Activated naive CD4-positive, alpha-beta T cell treated with anti-CD3 and anti-CD28 coated beads, Interleukin-2, amount 50 U/mL, for 24 hours (primary cell): ENCODE measurements around the gene NOS1AP.
"Not testable (repeated sequence)": the region's sequence is repeated elsewhere in the genome, so short reads cannot be mapped to it uniquely, and the experiment has no call there.

Experiments
- H3K27ac Mint-ChIP-seq: one replicate; pipeline ENCODE4 v1.8.0; 2021; ENCODE audit warnings: mild to moderate bottlenecking, mixed read lengths
- H3K27me3 Mint-ChIP-seq: one replicate; pipeline ENCODE4 v1.8.0; 2021; ENCODE audit warnings: mixed read lengths
- H3K36me3 Mint-ChIP-seq: one replicate; pipeline ENCODE4 v1.8.0; 2021; ENCODE audit warnings: mixed read lengths
- H3K4me1 Mint-ChIP-seq: one replicate; pipeline ENCODE4 v1.8.0; 2021; ENCODE audit warnings: mixed read lengths
- H3K4me3 Mint-ChIP-seq: one replicate; pipeline ENCODE4 v1.8.0; 2021; ENCODE audit warnings: mild to moderate bottlenecking, mixed read lengths
- H3K9me3 Mint-ChIP-seq: one replicate; pipeline ENCODE4 v1.8.0; 2021; ENCODE audit warnings: mixed read lengths

The NOS1AP gene

DNA sequence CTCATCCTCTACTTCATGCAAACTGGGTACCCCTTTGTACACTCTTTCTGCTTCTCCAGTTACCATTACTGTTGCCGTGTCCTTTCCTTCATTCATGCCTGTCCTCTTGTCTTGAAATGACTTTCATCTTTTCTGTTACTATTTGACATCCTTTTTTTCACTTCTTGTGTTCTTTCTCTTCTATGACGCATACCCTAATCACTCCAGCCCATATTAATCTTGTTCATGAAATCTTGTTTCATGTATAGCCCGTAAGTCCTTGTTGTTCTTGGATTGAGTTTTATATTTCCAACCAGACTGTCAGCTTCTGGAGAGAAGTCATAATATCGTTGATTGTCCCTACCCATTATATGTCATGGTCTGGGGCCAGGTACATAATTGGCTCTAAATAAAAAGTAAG lies 126.1 kb downstream of the NOS1AP start:
- no peaks in the 10 kb centered on the region for H3K4me1 Mint-ChIP-seq
- H3K4me3 Mint-ChIP-seq: no peak overlapping the region
- no peak overlapping the region for H3K27ac Mint-ChIP-seq
- H3K9me3 Mint-ChIP-seq: no peaks in the 10 kb centered on the region
- H3K27me3 Mint-ChIP-seq: peaks cover 9% of the 10 kb centered on the region
- H3K36me3 Mint-ChIP-seq: no peaks in the 10 kb centered on the region

DNA sequence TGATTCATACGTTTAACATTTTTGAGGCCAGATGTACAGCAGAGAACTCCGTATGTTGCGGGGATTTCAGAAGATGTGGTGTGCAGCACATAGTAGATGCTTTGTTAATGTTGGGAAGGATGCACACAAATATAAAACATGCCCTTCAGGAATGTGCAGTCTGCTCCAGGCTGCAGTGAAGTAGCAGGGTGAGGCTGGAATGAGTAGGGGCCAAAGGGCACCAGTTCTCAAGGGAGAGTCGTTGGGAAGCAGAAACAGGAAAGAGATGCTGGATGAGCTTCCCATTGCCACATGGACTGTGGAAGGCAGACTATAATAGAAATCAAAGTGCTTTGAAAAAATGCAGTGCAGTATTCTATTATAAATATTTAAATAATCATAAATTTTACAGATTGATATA lies 126.9 kb downstream of the NOS1AP start:
- H3K4me1 Mint-ChIP-seq: no peaks in the 10 kb centered on the region
- H3K36me3 Mint-ChIP-seq: no peaks in the 10 kb centered on the region
- no peak overlapping the region for H3K4me3 Mint-ChIP-seq
- H3K27ac Mint-ChIP-seq: no peak overlapping the region
- H3K27me3 Mint-ChIP-seq: peaks cover 10% of the 10 kb centered on the region
- H3K9me3 Mint-ChIP-seq: no peaks in the 10 kb centered on the region

DNA sequence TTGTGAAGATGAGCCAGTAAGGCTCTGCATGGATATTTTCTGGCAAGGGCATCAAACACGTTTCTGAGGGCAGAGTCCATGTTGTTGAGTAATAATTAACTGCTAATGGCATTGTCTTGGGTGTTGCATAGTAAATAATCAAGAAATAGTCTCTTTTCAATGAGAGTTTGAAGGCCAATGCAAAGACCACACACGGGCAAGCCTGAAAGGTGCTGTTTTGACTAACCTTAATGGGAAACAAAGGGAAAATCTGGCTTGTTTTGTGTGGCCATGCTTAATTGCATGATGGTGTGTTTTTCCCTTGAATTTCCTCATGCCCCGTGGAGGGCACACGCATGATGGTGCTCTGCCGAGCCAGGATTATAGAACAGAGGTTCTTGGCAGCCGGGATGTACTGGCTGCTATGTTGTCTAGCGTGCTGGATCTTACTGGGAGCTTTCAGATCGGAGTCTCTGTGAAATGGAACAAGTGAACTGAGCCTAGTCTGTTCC lies 127.6 kb downstream of the NOS1AP start:
- Mint-ChIP-seq H3K27me3 (peaks cover 10% of the 10 kb centered on the region), H3K4me1 (no peaks in the 10 kb centered on the region), H3K9me3 (no peaks in the 10 kb centered on the region), H3K36me3 (no peaks in the 10 kb centered on the region), H3K4me3 (no peak overlapping the region), H3K27ac (no peak overlapping the region)

DNA sequence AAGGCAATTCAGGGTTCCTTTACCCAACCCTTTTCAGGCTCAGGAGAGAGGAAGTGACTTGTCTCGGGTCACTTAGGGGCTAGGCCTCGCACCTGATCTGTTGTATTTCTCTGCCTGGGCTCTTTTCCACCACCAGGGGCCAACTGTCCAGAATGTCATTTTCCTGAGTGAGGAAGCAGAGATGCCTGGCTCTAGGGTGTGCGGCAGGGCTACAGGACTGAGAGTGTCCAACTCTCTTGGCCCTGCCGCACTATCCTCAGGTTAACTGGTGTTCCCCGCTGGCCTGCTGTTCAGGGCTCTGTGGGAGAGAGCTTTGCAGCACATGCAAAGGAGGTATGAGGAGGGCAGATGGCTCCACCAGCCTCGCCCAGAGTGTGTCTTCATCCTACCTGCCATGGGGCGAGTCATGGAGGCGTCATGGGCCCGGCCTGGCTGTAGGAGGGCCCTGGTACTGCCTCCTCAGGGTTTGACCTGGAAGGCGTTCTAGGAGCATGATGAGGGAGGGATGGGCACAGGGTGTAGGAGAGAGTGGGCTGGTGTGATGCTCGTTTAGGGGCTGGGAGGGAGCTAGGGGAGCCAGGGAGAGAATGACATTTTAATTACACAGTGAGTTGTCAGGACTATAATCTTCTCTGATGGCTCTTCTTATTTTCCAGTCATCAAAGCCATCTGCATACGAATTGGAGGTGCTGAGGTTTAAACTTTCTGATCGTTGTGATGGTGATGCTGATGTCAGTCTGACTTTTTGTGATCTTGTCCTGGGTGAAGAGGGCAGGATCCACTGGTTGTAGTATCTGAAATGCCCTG lies 128.3 kb downstream of the NOS1AP start:
- Mint-ChIP-seq H3K4me3 (no peak overlapping the region), H3K4me1 (no peaks in the 10 kb centered on the region), H3K36me3 (no peaks in the 10 kb centered on the region), H3K27ac (no peak overlapping the region), H3K9me3 (no peaks in the 10 kb centered on the region), H3K27me3 (peaks cover 8% of the 10 kb centered on the region)

DNA sequence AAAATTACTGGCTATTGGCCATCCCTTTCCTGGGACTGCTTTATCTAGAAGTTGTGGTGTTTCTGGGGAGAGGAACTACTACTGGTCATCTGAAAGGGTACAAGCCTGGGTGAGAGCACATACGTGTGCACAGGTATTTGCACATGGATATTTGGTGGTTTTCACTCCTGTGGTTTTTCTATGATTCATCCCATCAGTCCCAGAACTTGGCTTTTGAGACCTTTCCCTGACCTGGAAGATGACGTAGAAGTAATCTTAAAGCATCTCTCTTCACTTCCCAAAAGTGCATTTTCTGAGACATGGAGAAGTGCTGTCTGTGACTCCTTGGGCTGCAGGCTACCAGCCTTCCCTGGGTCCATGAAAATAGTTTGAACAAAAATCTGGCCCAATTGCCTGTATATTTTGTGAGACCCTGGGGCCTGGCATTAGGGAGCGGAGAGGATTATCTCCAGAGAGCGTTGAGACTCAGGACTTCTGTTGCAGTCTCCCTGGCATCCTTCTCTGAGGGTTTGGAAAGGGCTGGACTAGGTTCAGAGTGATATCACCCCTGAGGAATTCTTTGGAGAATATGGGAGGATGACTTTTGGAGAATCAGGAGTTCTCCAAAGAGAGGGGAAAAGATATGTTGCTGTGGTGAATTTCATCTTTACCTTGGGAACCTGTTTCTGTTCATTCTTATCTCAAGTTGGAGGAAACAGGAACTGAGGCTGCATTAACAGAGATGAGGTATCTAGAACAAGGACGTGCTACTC lies 130.8 kb downstream of the NOS1AP start:
- Mint-ChIP-seq H3K4me3 (no peak overlapping the region), H3K4me1 (no peaks in the 10 kb centered on the region), H3K27ac (no peak overlapping the region), H3K27me3 (peaks cover 11% of the 10 kb centered on the region), H3K9me3 (no peaks in the 10 kb centered on the region), H3K36me3 (no peaks in the 10 kb centered on the region)

DNA sequence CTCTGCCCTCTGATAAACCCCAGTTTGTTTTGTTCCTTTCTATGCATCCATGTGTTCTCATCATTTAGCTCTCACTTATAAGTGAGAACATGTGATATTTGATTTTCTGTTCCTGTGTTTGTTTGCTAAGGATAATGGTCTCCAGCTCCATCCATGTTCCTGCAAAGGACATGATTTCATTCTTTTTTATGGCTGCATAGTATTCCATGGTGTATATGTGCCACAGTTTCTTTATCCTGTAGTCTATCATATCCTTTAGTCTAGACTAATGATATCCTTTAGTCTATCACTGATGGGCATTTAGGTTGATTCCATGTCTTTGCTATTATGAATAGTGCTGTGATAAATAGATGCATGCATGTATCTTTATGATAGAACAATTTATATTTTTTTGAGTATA lies 131.6 kb downstream of the NOS1AP start:
- H3K4me3 Mint-ChIP-seq, H3K27ac Mint-ChIP-seq, H3K9me3 Mint-ChIP-seq, H3K27me3 Mint-ChIP-seq, H3K4me1 Mint-ChIP-seq, H3K36me3 Mint-ChIP-seq: not testable (repeated sequence)

DNA sequence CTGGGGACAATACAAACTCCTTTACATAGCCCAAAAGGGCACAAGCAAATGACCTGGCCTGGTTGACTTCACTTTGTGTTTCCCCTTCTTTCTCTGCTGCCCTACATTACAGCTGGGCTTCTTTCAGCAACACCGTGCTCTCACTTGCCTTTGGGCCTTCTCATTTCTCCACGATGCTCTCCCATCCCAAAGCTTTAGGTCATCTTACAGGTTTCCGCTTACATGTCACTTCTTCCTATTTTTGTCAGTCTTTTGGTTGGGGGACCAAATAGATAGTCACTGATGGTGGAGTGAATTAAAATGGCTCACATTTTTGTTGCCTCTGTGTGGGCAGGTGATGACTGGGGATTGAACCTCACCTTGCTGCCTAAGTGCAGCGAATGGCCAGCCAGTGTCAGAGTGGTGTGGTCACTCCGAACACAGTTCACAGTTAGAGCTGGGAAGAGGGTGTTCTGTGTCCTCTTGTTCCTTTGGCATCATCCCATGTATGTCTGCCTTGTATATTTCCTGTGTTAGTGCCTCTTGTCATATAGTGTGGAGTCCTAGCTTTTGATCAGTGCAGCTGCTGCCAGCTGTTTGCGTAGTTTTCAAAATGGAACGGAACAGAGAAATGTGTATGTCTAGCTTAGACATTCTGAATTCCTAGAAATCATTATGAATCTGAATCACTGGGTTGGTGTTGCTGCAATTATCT lies 134.8 kb downstream of the NOS1AP start:
- no peak overlapping the region for H3K4me3 Mint-ChIP-seq
- peaks cover 9% of the 10 kb centered on the region for H3K27me3 Mint-ChIP-seq

DNA sequence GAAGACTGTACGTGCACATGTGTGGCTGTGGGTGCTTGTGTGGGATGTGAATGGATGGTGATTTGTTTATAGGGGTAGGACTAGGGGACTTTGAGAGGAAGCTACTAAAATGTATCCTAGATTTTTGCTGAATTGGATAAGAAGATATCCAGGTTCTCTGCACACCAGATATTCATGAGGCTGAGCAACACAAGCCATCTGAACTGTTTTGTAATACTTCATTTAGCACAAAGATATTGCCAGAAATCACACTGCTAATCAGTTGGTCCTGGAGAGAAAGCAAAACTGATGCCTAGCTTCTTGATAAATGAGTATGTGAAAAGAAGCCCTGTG lies 135.3 kb downstream of the NOS1AP start:
- H3K9me3 Mint-ChIP-seq: no peaks in the 10 kb centered on the region

More for the DNA sequence above, 134.8 kb downstream of the NOS1AP start:
- Mint-ChIP-seq H3K4me1 (no peaks in the 10 kb centered on the region), H3K36me3 (no peaks in the 10 kb centered on the region), H3K27ac (no peak overlapping the region), H3K9me3 (no peaks in the 10 kb centered on the region)

DNA sequence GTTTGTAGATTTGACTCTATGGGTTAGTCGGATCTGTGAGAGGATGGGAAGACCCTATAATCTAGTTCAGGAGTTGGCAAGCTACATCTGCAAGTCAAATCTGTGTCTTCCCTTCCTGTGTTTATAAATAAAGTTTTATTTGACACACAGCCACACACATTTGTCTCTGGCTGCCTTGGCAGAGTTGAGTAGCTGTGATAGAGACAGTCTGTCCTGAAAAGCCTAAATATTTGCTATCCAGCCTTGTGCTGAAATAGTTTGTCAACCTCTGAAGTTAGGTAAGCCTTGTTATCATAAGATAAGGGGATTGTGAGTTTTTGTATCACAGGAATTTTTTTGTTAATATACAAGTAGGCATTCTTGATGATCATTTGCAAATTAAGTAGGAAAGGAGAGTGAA lies 136.8 kb downstream of the NOS1AP start:
- Mint-ChIP-seq H3K4me3 (no peak overlapping the region), H3K27ac (no peak overlapping the region), H3K27me3 (peaks cover 10% of the 10 kb centered on the region), H3K9me3 (no peaks in the 10 kb centered on the region), H3K36me3 (no peaks in the 10 kb centered on the region), H3K4me1 (no peaks in the 10 kb centered on the region)

More for the DNA sequence above, 135.3 kb downstream of the NOS1AP start:
- Mint-ChIP-seq H3K27me3 (peaks cover 11% of the 10 kb centered on the region), H3K4me1 (no peaks in the 10 kb centered on the region), H3K36me3 (no peaks in the 10 kb centered on the region), H3K27ac (no peak overlapping the region), H3K4me3 (no peak overlapping the region)

DNA sequence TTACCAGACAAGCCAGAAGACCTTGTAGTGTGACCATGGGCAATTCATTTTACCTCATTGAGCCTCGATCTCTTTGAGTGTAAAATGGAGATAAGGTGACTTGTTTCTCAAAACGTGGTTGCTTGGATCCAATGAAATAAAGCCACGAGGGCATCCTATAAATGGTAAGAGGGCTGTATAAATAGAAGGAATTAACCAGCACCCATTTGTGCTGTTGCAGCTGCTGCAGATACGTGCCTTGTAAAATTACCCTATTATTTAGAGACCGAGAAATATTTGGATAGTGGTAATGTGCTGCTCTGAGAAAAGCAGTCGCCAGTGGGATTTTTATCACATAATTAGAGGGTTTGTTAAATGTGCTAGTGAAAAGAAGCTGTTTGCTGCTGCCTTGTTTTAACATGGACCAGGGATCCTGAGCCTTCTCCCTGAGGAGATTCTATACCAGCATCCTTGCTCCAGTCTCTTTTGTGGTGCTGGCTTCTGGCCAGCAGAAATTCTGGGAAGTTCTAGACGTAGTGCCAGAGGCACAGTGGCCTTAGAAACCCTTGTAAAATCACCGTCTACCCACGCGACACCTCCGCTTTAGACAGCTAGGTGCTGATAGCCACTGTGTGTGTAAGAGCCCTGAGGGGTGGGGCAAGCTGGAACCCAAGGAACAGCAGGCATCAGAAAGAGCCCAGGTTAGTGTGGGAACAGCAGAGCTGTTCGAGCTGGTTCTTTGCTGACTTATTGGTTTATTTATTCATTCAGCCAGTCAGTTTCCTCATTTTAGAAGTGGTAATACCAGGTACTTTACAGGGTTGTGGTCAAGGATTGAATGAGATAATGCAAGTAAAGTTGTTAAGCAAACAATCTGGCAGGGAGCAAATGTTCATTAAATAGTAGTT lies 137.5 kb downstream of the NOS1AP start:
- H3K4me3 Mint-ChIP-seq: no peak overlapping the region
- H3K27me3 Mint-ChIP-seq: peaks cover 13% of the 10 kb centered on the region
- no peak overlapping the region for H3K27ac Mint-ChIP-seq
- no peaks in the 10 kb centered on the region for H3K36me3 Mint-ChIP-seq
- no peaks in the 10 kb centered on the region for H3K9me3 Mint-ChIP-seq
- H3K4me1 Mint-ChIP-seq: no peaks in the 10 kb centered on the region

DNA sequence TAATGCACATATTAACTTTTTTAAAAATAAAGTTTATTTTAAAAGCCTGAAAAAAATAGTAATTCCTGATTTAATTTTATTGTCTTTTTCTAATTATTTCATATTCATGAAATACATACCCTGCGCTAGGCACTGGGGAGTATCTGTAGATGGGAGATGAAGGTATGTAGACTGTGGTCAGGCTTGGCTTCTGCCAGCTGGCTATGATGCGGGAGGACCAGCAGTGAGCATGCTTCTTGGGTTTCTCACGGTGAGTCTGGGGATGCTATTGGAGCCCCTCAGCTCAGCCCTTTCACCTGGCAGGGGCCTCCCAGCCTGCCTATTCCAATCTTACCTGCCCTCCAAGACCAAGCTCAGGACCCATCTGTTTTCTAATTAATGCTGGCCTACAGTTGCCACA lies 138.4 kb downstream of the NOS1AP start:
- Mint-ChIP-seq H3K9me3 (no peaks in the 10 kb centered on the region), H3K36me3 (no peaks in the 10 kb centered on the region), H3K27ac (no peak overlapping the region), H3K4me1 (no peaks in the 10 kb centered on the region), H3K27me3 (peaks cover 15% of the 10 kb centered on the region), H3K4me3 (no peak overlapping the region)

DNA sequence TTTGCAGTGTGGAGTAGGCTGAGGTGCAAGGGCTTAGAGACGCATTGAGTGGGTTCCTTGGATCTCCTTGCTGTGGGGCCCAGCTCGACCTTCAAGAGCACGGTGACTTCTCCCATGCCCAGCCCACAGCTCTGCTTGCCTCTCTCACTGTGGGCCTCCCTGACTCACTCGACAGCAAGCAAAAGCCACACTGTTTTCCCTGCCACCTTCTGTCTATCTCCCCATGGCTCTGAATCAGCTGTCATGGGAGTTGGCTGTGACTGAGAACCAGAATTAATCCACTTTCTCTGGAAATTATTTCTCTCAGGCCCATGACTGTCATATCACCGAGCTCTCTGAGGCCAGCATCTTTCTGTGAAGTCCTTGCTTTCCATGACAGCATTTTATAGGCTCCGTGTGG lies 140.7 kb downstream of the NOS1AP start:
- Mint-ChIP-seq H3K27ac (no peak overlapping the region), H3K27me3 (peaks cover 12% of the 10 kb centered on the region), H3K4me3 (no peak overlapping the region), H3K9me3 (no peaks in the 10 kb centered on the region), H3K4me1 (no peaks in the 10 kb centered on the region), H3K36me3 (no peaks in the 10 kb centered on the region)

DNA sequence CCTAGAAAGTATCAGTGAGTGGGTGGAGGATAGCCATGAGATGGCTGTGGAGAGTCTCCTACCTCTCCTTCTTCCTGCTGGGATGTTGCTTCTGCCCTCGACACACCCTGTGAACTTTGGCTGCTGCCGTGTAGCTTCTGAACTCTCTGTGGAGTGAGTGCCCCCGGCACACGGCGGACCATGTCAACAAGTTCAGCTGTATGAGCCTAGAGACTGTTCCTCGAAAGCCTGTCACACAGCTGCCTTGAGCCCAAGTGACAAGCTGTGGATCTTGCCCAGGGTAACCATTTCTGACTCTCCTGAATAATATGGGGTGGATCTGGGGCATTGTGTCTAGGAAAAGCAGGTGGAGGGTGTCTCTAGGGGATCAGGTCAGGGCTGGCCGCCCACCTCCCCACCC lies 143.2 kb downstream of the NOS1AP start:
- Mint-ChIP-seq H3K27me3 (peaks cover 20% of the 10 kb centered on the region), H3K27ac (no peak overlapping the region), H3K4me1 (no peaks in the 10 kb centered on the region), H3K9me3 (no peaks in the 10 kb centered on the region), H3K36me3 (no peaks in the 10 kb centered on the region), H3K4me3 (no peak overlapping the region)

DNA sequence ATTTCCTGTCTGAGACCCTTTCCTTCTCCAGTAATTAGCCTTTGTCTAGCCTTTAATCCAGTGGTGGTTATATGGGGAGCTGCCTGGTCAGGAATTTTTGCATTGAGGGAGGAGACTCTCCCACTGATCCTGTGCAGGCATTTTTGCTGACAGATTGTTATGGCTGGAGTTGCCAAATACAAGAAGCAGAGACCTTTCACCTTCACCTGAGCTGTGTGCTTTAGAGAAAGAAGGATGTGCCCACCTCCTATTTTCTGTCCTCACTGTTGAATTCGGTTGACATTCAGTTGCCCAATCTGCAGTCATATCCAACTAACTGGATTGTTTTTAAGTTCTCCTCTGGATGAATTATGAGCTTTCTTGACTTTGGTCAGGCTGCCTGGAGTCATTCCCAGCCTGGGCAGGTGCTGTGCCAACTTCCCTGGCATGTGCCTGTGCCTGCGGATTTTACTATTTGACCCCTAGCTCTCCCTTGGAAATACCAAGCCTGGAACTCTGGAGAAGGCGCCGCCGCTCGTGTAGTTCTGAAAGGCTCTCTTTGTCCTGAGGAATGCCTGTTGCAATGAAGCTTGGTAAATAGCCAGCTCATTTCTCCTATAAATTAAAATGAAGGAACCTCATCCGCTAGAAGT lies 143.9 kb downstream of the NOS1AP start:
- no peaks in the 10 kb centered on the region for H3K36me3 Mint-ChIP-seq
- no peak overlapping the region for H3K27ac Mint-ChIP-seq
- no peaks in the 10 kb centered on the region for H3K9me3 Mint-ChIP-seq
- no peaks in the 10 kb centered on the region for H3K4me1 Mint-ChIP-seq
- no peak overlapping the region for H3K4me3 Mint-ChIP-seq
- peaks cover 16% of the 10 kb centered on the region for H3K27me3 Mint-ChIP-seq

DNA sequence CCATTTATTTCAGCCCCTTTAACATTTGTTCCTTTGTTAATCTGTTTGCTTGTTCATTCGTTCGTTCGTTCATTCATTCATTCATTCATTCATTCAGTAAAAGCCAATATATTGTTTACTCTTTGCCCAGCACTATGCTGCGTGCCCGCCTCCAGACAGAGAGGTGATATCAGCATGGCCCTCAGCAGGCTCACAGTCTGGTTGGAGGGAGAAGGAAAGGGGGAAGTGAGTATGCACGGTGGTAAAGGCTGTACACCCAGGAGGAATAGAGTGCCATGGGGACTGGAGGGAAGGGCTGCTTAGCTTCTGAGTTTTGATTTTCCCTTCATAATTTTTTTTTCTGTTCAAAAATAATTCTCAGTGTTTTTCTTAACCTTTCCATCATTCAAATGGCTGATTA lies 144.7 kb downstream of the NOS1AP start:
- Mint-ChIP-seq H3K9me3 (no peaks in the 10 kb centered on the region), H3K36me3 (no peaks in the 10 kb centered on the region), H3K4me1 (no peaks in the 10 kb centered on the region), H3K4me3 (no peak overlapping the region), H3K27ac (no peak overlapping the region), H3K27me3 (peaks cover 17% of the 10 kb centered on the region)
